Measurements from ENCODE around the gene CD55. TPM values are rescaled to one million over a fixed set of nuclear protein-coding genes. Genes with fewer than 3 reads are reported as not detected.
A peak's percentile ranks its signal among the peaks of the same experiment; 100 is the strongest.
"Not testable (repeated sequence)": the region's sequence is repeated elsewhere in the genome, so short reads cannot be mapped to it uniquely, and the experiment has no call there.

CD55 gene
- total RNA-seq, 1 experiment from 2014 or later: 17.3 TPM

DNA sequence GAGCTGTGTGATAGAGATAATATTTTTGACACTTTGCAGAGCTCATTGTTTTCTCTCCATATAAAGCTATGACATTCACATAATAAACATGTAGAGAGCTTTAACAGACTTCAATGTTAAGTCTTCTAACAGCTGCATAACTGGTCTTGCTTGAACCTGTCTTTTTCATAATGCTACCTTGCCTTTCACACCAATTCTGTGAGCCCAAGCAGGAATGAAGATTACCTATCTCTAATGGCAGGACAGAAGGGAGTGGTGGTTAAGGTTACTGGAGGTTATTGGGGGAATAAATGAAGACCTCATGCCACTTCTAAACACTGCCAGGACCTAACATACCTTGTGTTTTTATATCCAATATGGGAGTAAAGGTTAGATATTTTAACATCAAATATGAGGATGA is 2.3 kb upstream of the CD55 start:
- Histone ChIP-seq H3K14ac (ENCODE audit: insufficient read depth, low read length) (no peak overlapping the region), H2BK20ac (ENCODE audit: low read depth, low read length, poor library complexity, severe bottlenecking) (no peak overlapping the region), H3K27me3 (ENCODE audit: insufficient read depth, low read length) (no peaks in the 10 kb centered on the region), H3K9ac (ENCODE audit: extremely low read depth, insufficient read length, low read length) (no peak overlapping the region), H4K91ac (ENCODE audit: insufficient read length, low read depth, low read length) (no peak overlapping the region), H3K79me2 (ENCODE audit: insufficient read depth, low read length) (no peaks in the 10 kb centered on the region), H2AK5ac (ENCODE audit: insufficient read length, low read length) (no peak overlapping the region), H3K56ac (ENCODE audit: insufficient read length, low read depth, low read length) (no peak overlapping the region), H2BK5ac (ENCODE audit: insufficient read length, low read length) (no peak overlapping the region), H3K4me2 (ENCODE audit: insufficient read depth, insufficient read length, low read length) (no peak overlapping the region), H3K4me1 (ENCODE audit: insufficient read depth, low read length) (no peaks in the 10 kb centered on the region; the same call in 1 of the 2 replicates), H2AFZ (ENCODE audit: low read length) (no peak overlapping the region), H3K18ac (ENCODE audit: insufficient read length, low read depth, low read length) (no peak overlapping the region), H2BK12ac (ENCODE audit: insufficient read length, low read depth, low read length) (no peak overlapping the region), H4K8ac (replicated peaks; ENCODE audit: insufficient read length, low read depth, low read length) (no peak overlapping the region), H2BK15ac (ENCODE audit: low read depth, low read length) (no peak overlapping the region), H3K23me2 (ENCODE audit: insufficient read length, low read depth, low read length, poor library complexity, severe bottlenecking) (peaks cover 3% of the 10 kb centered on the region), H4K5ac (ENCODE audit: insufficient read length, low read depth, low read length) (no peak overlapping the region), H2BK120ac (ENCODE audit: low read depth, low read length, poor library complexity, severe bottlenecking) (no peak overlapping the region), H3K9me3 (ENCODE audit: control insufficient read depth, low read depth, low read length) (no peaks in the 10 kb centered on the region), H4K20me1 (ENCODE audit: control insufficient read depth, insufficient read depth, insufficient read length) (no peaks in the 10 kb centered on the region), H3K23ac (ENCODE audit: insufficient read length, low read depth, low read length) (no peak overlapping the region), H3K79me1 (ENCODE audit: insufficient read depth, low read depth, low read length, poor library complexity, severe bottlenecking) (no peaks in the 10 kb centered on the region), H3K27ac (ENCODE audit: insufficient read length, low read depth, low read length) (no peak overlapping the region), H3T11ph (ENCODE audit: low read length) (no peak overlapping the region), H3K4ac (ENCODE audit: low read depth, low read length) (no peak overlapping the region)
- Mint-ChIP-seq H3K27me3 (ENCODE audit: low read depth) (no peaks in the 10 kb centered on the region), H3K36me3 (ENCODE audit: insufficient read depth in 1 of 3, low read depth in 3 of 3) (peaks cover 0 to 9% (median 4%) of the 10 kb centered on the region in 3 experiments; a peak in 3 of 7 replicates), H3K4me3 (no peak overlapping the region), H3K9me3 (no peaks in the 10 kb centered on the region; a peak in 1 of 5 replicates), H3K27ac (no peak overlapping the region), H3K4me1 (peaks cover 24 to 29% of the 10 kb centered on the region in 2 experiments)
- TF ChIP-seq, protein P1, sequence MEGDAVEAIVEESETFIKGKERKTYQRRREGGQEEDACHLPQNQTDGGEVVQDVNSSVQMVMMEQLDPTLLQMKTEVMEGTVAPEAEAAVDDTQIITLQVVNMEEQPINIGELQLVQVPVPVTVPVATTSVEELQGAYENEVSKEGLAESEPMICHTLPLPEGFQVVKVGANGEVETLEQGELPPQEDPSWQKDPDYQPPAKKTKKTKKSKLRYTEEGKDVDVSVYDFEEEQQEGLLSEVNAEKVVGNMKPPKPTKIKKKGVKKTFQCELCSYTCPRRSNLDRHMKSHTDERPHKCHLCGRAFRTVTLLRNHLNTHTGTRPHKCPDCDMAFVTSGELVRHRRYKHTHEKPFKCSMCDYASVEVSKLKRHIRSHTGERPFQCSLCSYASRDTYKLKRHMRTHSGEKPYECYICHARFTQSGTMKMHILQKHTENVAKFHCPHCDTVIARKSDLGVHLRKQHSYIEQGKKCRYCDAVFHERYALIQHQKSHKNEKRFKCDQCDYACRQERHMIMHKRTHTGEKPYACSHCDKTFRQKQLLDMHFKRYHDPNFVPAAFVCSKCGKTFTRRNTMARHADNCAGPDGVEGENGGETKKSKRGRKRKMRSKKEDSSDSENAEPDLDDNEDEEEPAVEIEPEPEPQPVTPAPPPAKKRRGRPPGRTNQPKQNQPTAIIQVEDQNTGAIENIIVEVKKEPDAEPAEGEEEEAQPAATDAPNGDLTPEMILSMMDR (conservative IDR thresholded peaks at IDR 0.05): no peak
- no peak for DNase-seq

DNA sequence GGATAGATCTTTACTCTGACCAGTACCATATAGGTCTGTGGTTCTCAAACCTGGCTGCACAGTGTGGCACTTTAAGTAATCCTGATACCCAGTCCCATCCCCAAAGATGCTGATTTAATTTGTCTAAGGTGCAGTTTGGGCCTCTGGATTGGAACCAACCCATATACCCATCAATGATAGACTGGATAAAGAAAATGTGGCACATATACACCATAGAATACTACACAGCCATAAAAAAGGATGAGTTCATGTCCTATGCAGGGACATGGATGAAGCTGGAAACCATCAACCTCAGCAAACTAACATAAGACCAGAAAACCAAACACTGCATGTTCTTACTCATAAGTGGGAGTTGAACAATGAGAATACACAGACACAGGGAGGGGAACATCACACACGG is 1.4 kb upstream of the CD55 start:
- H3K18ac ChIP-seq (ENCODE audit: insufficient read length, low read depth, low read length); DNase-seq; H2BK120ac ChIP-seq (ENCODE audit: low read depth, low read length, poor library complexity, severe bottlenecking); H3K4ac ChIP-seq (ENCODE audit: low read depth, low read length); H3K27me3 Mint-ChIP-seq (ENCODE audit: low read depth); H3T11ph ChIP-seq (ENCODE audit: low read length); H3K9me3 ChIP-seq (ENCODE audit: control insufficient read depth, low read depth, low read length); H3K79me1 ChIP-seq (ENCODE audit: insufficient read depth, low read depth, low read length, poor library complexity, severe bottlenecking); H3K27ac Mint-ChIP-seq; H2BK15ac ChIP-seq (ENCODE audit: low read depth, low read length); H2BK20ac ChIP-seq (ENCODE audit: low read depth, low read length, poor library complexity, severe bottlenecking); H4K20me1 ChIP-seq (ENCODE audit: control insufficient read depth, insufficient read depth, insufficient read length); H2AFZ ChIP-seq (ENCODE audit: low read length); H2AK5ac ChIP-seq (ENCODE audit: insufficient read length, low read length); H3K23ac ChIP-seq (ENCODE audit: insufficient read length, low read depth, low read length); H3K14ac ChIP-seq (ENCODE audit: insufficient read depth, low read length); H4K5ac ChIP-seq (ENCODE audit: insufficient read length, low read depth, low read length); H3K27me3 ChIP-seq (ENCODE audit: insufficient read depth, low read length); H3K79me2 ChIP-seq (ENCODE audit: insufficient read depth, low read length); H3K9ac ChIP-seq (ENCODE audit: extremely low read depth, insufficient read length, low read length); H4K8ac ChIP-seq (replicated peaks; ENCODE audit: insufficient read length, low read depth, low read length); H3K4me1 ChIP-seq (ENCODE audit: insufficient read depth, low read length); H4K91ac ChIP-seq (ENCODE audit: insufficient read length, low read depth, low read length); H2BK5ac ChIP-seq (ENCODE audit: insufficient read length, low read length); H3K4me2 ChIP-seq (ENCODE audit: insufficient read depth, insufficient read length, low read length); H3K23me2 ChIP-seq (ENCODE audit: insufficient read length, low read depth, low read length, poor library complexity, severe bottlenecking); H3K27ac ChIP-seq (ENCODE audit: insufficient read length, low read depth, low read length); H3K56ac ChIP-seq (ENCODE audit: insufficient read length, low read depth, low read length); H2BK12ac ChIP-seq (ENCODE audit: insufficient read length, low read depth, low read length); H3K9me3 Mint-ChIP-seq; H3K36me3 Mint-ChIP-seq (ENCODE audit: insufficient read depth in 1 of 3, low read depth in 3 of 3): not testable (repeated sequence)
- H3K4me1 Mint-ChIP-seq: peaks cover 24 to 29% of the 10 kb centered on the region in 2 experiments
- no CpG with 5 or more reads among the region's 1 CpG for WGBS (ENCODE audit: extremely low coverage, insufficient read length, low lambda C conversion rate)
- peak overlapping the region; percentile 41 to 71; a peak in 4 of 5 replicates for H3K4me3 Mint-ChIP-seq
